Endothelial cell of umbilical vein (primary cell): ENCODE measurements around the gene AQP12A. TPM values are rescaled to one million over a fixed set of nuclear protein-coding genes. Genes with fewer than 3 reads are reported as not detected.
"Not testable (repeated sequence)": the region's sequence is repeated elsewhere in the genome, so short reads cannot be mapped to it uniquely, and the experiment has no call there.

Experiments
- BruUV-seq: library from RNA; stranded (reverse); fragments of 400-500 nt; replicated peaks from 2 replicates; lab custom pipeline; 2021; lab: Mats Ljungman, UMichigan
- CTCF ChIA-PET: fragments of 300-600, 350-600 bp; sonication (Branson Sonifier 250); formaldehyde crosslinking; loops from one replicate; lab custom pipeline; 2021; ENCODE audit warnings: antibody characterized with exemption, inconsistent platforms; lab: Charles Lee
- POLR2A ChIA-PET: fragments of 300-600, 350-600 bp; sonication (Branson Sonifier 250); formaldehyde crosslinking; loops from one replicate; lab custom pipeline; 2021; ENCODE audit warnings: antibody characterized with exemption, inconsistent platforms; lab: Charles Lee
- DNase-seq: peaks from one replicate; pipeline ENCODE4 v3.0.0-alpha.2; 2011; ENCODE audit warnings: low read depth, low spot score
- FAIRE-seq: peaks from 2 replicates; lab custom pipeline; 2011; peaks lifted over from hg19 to GRCh38; lab: Jason Lieb, UNC
- H2AFZ ChIP-seq: 2 replicates; pipeline ENCODE4 v1.6.0; 2012; ENCODE audit warnings: low read depth, low read length, control low read depth, inconsistent platforms
- H3K27ac ChIP-seq: 2 replicates; pipeline ENCODE4 v1.5.1; 2011; ENCODE audit warnings: low read depth, mild to moderate bottlenecking, control low read depth, low read length, moderate library complexity; ENCODE audit not compliant: insufficient read depth
- H3K27me3 ChIP-seq, 2 experiments: 2 replicates each; pipeline versions ENCODE4 v1.6.0 to v1.6.1; 2011; ENCODE audit warnings: low read length in 2 of 2, mixed read lengths in 1 of 2; ENCODE audit not compliant: control insufficient read depth in 2 of 2, insufficient read depth in 2 of 2
- H3K36me3 ChIP-seq, 2 experiments: 2 replicates in 1 of 2; 3 replicates in 1 of 2; pipeline ENCODE4 v1.5.1; 2011; ENCODE audit warnings: low read length in 2 of 2, mild to moderate bottlenecking in 1 of 2, moderate library complexity in 1 of 2; ENCODE audit not compliant: control insufficient read depth in 2 of 2, insufficient read depth in 2 of 2; ENCODE audit errors: extremely low read depth in 1 of 2
- H3K4me1 ChIP-seq: 3 replicates; pipeline ENCODE4 v1.5.1; 2011; ENCODE audit warnings: mild to moderate bottlenecking, low read length; ENCODE audit not compliant: control insufficient read depth, insufficient read depth; ENCODE audit errors: extremely low read depth
- H3K4me2 ChIP-seq: 2 replicates; pipeline ENCODE4 v1.6.1; 2011; ENCODE audit warnings: low read length, control low read depth, mixed read lengths; ENCODE audit not compliant: insufficient read depth
- H3K4me3 ChIP-seq, 3 experiments: fragments of 200-600 bp in 1 of 3; sonication (generic), shearing (Covaris generic) in 1 of 3; replicated peaks in 1 of 3; 2 replicates each; pipeline ENCODE4 v1.5.1; 2011 to 2016; ENCODE audit warnings: control low read depth in 3 of 3, low read length in 3 of 3, mild to moderate bottlenecking in 2 of 3, inconsistent platforms in 1 of 3, low read depth in 1 of 3, moderate library complexity in 1 of 3; ENCODE audit not compliant: insufficient read depth in 1 of 3
- H3K79me2 ChIP-seq: 2 replicates; pipeline ENCODE4 v1.6.0; 2012; ENCODE audit warnings: low read length, inconsistent platforms; ENCODE audit not compliant: control insufficient read depth, insufficient read depth
- H3K9ac ChIP-seq: replicated peaks from 2 replicates; pipeline ENCODE3; 2011; ENCODE audit warnings: low read length, control low read depth; ENCODE audit not compliant: insufficient read depth; ENCODE audit errors: extremely low read depth
- H3K9me1 ChIP-seq: replicated peaks from 3 replicates; pipeline ENCODE4 v1.6.0; 2011; ENCODE audit warnings: mild to moderate bottlenecking, low read length; ENCODE audit not compliant: control insufficient read depth, insufficient read depth; ENCODE audit errors: extremely low read depth
- H3K9me3 ChIP-seq: replicated peaks from 2 replicates; pipeline ENCODE4 v1.5.1; 2012; ENCODE audit warnings: low read length, inconsistent platforms; ENCODE audit not compliant: control insufficient read depth, insufficient read depth
- H4K20me1 ChIP-seq: replicated peaks from 2 replicates; pipeline ENCODE3; 2011; ENCODE audit warnings: mild to moderate bottlenecking, low read length; ENCODE audit not compliant: control insufficient read depth, insufficient read depth; ENCODE audit errors: extremely low read depth
- dilution Hi-C: fragments of 300-500 bp; cut with MboI; formaldehyde crosslinking; loops from one replicate; pipeline ENCODE4 v1.15.0; 2019; ENCODE audit warnings: low sequenced_read_pairs; ENCODE audit not compliant: extremely low pct_ligation_motif_present
- intact Hi-C: fragments of 100-400 bp; cut with micrococcal nuclease; formaldehyde crosslinking; loops from one replicate; pipeline ENCODE4 v1.10.0; 2022
- polyA plus RNA-seq, 4 experiments: library from polyadenylated mRNA; depleted of rRNA in 3 of 4; stranded (reverse) in 3 of 4; unstranded in 1 of 4; fragments of >200 nt; gene quantifications; 2 replicates each; pipeline versions ENCODE4 v1.2.1 to v1.2.3, GENCODE V29; 2011 to 2012; ENCODE audit warnings: missing spikeins in 1 of 4
- total RNA-seq: library from RNA; stranded (reverse); gene quantifications from 2 replicates; pipeline ENCODE4 v1.2.3, GENCODE V29; 2021

Gene AQP12A
- total and polyA plus RNA-seq, 2 donors (not counting 3 experiments of a cell fraction or from before 2014, with no cell fraction given): not detected

DNA sequence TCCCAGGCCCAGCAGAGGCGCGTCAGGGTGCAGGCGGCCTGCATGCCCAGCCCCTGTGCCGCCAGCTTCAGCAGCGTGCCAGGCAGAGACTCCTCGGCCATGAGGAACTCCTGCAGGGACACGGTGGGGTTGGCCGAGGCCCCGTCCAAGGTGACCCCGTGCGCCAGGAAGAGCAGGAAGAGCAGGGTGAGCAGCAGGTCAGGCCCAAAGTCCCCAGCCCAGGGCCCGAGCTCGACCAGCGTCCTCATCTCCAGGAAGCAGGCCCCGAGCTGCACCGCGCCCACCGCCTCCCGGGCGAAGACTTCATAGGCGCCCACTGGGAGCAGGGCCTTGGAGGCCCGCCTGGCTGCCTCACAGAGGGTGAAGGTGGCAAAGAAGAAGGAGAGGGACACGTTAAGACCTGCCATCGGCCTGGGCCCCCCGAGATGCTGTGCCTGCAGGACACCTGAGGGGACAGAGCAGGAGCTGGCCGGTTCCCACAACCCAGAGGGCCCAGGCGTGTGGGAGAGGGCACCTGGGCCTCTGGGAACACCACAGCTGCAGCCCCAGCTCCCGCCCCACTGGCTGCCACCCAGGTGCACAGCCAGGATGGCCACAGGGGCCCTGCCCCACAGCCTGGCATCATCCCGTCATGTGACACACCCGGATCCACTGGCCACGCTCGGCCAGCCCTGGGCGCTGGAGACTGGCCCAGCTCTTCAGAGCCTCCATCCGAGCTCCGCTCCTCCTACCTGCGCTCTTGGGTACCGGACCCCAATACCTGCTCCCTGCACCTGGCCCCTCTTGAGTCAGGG is 9.0 kb upstream of the AQP12A start, which contains the start of gene AQP12B:
AQP12B (minus strand) TSS at position 455 of the 794 bp plus-strand sequence; CDS start at position 407, 48 bp downstream.
- intact Hi-C loops, CTCF ChIA-PET, H3K9ac ChIP-seq, dilution Hi-C loops, H3K4me3 ChIP-seq, H3K27ac ChIP-seq, H2AFZ ChIP-seq, H3K4me1 ChIP-seq, FAIRE-seq, H3K9me1 ChIP-seq, DNase-seq, POLR2A ChIA-PET, H3K79me2 ChIP-seq, H3K9me3 ChIP-seq, H3K4me2 ChIP-seq, H3K36me3 ChIP-seq, H3K27me3 ChIP-seq, H4K20me1 ChIP-seq, BruUV-seq: not testable (repeated sequence)

DNA sequence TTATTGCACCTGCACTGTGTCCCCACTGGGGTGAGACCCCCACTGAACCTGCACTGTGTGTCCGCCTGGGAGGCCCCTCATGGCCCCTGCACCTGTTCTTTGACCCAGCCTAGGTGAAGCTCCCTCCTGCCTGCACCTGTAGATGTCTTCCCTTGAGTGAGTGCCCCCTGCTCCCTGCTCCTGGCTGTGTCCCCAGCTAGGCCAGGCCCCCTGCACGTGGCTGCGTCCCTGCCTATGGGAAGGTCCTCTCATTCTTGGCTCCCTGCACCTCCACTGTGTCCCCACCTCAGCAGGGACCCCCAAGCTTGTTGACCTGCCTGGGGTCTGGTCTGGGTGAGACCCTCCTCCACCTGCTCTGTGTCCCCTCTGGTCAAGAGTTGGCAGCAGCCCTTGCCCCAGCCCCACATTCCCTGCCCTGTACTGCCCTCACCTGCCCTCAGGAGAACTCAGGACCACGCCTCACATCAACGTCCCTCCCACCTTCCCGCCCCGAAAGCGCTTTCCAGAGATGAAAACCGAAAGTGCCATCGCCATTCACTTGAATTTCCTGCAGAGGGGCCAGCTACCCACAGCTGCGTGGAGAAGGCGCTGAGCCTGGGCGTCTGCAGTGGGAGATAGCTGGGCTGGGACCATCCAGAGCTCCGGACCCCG is 8.2 kb upstream of the AQP12A start:
- FAIRE-seq, H4K20me1 ChIP-seq, H3K36me3 ChIP-seq, H3K9ac ChIP-seq, H3K27ac ChIP-seq, H3K79me2 ChIP-seq, H3K4me2 ChIP-seq, BruUV-seq, dilution Hi-C loops, H3K4me1 ChIP-seq, CTCF ChIA-PET, H2AFZ ChIP-seq, H3K9me1 ChIP-seq, DNase-seq, POLR2A ChIA-PET, H3K4me3 ChIP-seq, H3K9me3 ChIP-seq, intact Hi-C loops, H3K27me3 ChIP-seq: not testable (repeated sequence)

DNA sequence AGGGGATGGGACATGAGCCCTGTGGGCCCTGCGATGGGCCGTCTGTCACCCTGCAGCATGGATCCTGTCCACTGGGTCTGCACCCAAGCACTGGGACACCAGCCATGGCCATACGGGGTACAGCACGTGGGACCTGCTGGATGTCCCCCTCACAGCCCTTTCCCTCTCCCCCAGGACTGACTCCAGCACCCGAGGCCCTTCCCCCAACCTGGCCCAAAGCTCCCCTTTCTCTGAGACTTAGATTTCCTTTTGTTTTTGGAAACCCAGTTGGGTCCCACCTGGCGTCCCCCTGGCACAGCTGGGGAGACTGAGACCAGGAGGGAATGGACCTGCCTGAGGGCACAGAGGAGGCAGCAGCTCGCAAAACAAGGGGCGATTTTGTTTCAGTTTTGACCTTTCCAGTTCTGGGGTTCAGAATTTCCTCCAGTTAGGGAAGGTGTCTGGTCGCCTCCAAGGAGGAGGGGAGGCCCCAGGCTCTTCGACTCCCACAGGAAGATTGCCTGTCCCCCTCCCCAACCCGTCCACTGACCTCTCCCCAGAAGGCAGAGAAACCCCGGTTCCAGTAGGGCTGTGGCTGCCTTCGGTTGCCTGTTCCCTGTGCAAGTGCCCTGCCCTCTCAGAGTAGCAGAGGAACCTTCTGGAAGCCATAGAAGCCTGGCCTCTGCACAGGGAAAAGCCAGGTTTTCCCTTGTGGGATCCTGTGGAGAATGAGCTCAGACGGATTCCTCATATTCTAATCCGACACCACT is 7.5 kb upstream of the AQP12A start:
- CTCF ChIA-PET, H3K4me3 ChIP-seq, H3K27me3 ChIP-seq, intact Hi-C loops, FAIRE-seq, dilution Hi-C loops, H3K36me3 ChIP-seq, H3K4me1 ChIP-seq, H2AFZ ChIP-seq, H3K9me3 ChIP-seq, H3K9me1 ChIP-seq, H3K79me2 ChIP-seq, H4K20me1 ChIP-seq, H3K4me2 ChIP-seq, DNase-seq, POLR2A ChIA-PET, H3K9ac ChIP-seq, BruUV-seq, H3K27ac ChIP-seq: not testable (repeated sequence)
